ENCODE data around the gene GALNT1.

DNA sequence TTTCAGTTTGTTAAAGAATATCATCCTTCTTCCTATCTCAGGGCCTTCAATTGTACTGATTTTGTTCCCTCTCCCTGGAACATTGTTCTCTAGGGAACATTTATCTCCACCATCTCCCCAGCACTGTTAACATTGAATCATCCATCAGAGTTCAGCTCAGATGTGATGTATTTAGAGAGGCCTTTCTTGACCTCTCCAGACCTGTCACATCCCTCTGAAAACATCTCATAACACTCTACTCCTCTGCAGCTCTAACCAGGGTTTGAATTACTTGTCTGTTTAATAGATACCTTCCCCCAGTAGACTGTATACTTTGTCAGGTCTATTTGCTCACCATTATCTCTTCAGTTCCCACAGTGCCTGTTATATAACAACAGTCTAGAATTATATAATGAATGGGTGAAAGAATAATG is 98.6 kb downstream of the GALNT1 start:
- TF ChIP-seq, protein P1, sequence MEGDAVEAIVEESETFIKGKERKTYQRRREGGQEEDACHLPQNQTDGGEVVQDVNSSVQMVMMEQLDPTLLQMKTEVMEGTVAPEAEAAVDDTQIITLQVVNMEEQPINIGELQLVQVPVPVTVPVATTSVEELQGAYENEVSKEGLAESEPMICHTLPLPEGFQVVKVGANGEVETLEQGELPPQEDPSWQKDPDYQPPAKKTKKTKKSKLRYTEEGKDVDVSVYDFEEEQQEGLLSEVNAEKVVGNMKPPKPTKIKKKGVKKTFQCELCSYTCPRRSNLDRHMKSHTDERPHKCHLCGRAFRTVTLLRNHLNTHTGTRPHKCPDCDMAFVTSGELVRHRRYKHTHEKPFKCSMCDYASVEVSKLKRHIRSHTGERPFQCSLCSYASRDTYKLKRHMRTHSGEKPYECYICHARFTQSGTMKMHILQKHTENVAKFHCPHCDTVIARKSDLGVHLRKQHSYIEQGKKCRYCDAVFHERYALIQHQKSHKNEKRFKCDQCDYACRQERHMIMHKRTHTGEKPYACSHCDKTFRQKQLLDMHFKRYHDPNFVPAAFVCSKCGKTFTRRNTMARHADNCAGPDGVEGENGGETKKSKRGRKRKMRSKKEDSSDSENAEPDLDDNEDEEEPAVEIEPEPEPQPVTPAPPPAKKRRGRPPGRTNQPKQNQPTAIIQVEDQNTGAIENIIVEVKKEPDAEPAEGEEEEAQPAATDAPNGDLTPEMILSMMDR (IDR thresholded peaks at IDR 0.05 in 2 of 3, conservative IDR thresholded peaks at IDR 0.05 in 1 of 3; ENCODE audit: borderline replicate concordance in 1 of 3, insufficient read depth in 1 of 3, low read depth in 2 of 3, low read length in 2 of 3), result no peak
- TF ChIP-seq, protein P2, sequence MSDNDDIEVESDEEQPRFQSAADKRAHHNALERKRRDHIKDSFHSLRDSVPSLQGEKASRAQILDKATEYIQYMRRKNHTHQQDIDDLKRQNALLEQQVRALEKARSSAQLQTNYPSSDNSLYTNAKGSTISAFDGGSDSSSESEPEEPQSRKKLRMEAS (IDR thresholded peaks at IDR 0.05), result no peak
- TF ChIP-seq POLR2A (IDR thresholded peaks at IDR 0.05; ENCODE audit: borderline replicate concordance, extremely low read depth, insufficient read depth, insufficient read length) (no peak), EZH2phosphoT487 (IDR thresholded peaks at IDR 0.05; ENCODE audit: borderline replicate concordance) (no peak)
- TF ChIP-seq, protein P3, sequence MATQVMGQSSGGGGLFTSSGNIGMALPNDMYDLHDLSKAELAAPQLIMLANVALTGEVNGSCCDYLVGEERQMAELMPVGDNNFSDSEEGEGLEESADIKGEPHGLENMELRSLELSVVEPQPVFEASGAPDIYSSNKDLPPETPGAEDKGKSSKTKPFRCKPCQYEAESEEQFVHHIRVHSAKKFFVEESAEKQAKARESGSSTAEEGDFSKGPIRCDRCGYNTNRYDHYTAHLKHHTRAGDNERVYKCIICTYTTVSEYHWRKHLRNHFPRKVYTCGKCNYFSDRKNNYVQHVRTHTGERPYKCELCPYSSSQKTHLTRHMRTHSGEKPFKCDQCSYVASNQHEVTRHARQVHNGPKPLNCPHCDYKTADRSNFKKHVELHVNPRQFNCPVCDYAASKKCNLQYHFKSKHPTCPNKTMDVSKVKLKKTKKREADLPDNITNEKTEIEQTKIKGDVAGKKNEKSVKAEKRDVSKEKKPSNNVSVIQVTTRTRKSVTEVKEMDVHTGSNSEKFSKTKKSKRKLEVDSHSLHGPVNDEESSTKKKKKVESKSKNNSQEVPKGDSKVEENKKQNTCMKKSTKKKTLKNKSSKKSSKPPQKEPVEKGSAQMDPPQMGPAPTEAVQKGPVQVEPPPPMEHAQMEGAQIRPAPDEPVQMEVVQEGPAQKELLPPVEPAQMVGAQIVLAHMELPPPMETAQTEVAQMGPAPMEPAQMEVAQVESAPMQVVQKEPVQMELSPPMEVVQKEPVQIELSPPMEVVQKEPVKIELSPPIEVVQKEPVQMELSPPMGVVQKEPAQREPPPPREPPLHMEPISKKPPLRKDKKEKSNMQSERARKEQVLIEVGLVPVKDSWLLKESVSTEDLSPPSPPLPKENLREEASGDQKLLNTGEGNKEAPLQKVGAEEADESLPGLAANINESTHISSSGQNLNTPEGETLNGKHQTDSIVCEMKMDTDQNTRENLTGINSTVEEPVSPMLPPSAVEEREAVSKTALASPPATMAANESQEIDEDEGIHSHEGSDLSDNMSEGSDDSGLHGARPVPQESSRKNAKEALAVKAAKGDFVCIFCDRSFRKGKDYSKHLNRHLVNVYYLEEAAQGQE (IDR thresholded peaks at IDR 0.05; ENCODE audit: low read depth), result no peak
